AG09309 (cell line): ENCODE results near the gene HASPIN.
A peak's percentile ranks its signal among the peaks of the same experiment; 100 is the strongest.

Experiments
- DNase-seq: peaks from one replicate; pipeline ENCODE4 v3.0.0-alpha.2; 2010; ENCODE audit warnings: low read depth
- H3K4me3 ChIP-seq: 2 replicates; pipeline ENCODE4 v1.5.1; 2011; ENCODE audit warnings: mild to moderate bottlenecking, low read depth, low read length, moderate library complexity; ENCODE audit not compliant: control insufficient read depth
- CTCF ChIP-seq: IDR thresholded peaks from 2 replicates; pipeline ENCODE4 v1.5.1; 2011; ENCODE audit warnings: mild to moderate bottlenecking, low read depth, low read length, inconsistent platforms; ENCODE audit not compliant: insufficient read depth, control insufficient read depth; ENCODE audit errors: missing control alignments

HASPIN gene

GRCh38 chr17:3723556-3724377 lies at the start of gene HASPIN:
Gene HASPIN (plus strand): TSS chr17:3723903. CDS start chr17:3723936, 33 bp downstream.
- peak within 1 kb of the TSS; percentile 81 for H3K4me3 ChIP-seq
- TF ChIP-seq CTCF, result peak; percentile 34
- DNase-seq, result no peak

GRCh38 chr17:3675886-3676285 lies 47.8 kb upstream of the HASPIN start:
- no peak for TF ChIP-seq CTCF
- DNase-seq, result no peak
- no peak overlapping the region for H3K4me3 ChIP-seq

GRCh38 chr17:3678095-3678820 lies 45.4 kb upstream of the HASPIN start:
- no peak for DNase-seq
- H3K4me3 ChIP-seq, result no peak overlapping the region

GRCh38 chr17:3678821-3679530 lies 44.7 kb upstream of the HASPIN start:
- no peak for DNase-seq
- H3K4me3 ChIP-seq, result no peak overlapping the region
- TF ChIP-seq CTCF, result no peak

More at GRCh38 chr17:3678095-3678820, 45.4 kb upstream of the HASPIN start:
- no peak for TF ChIP-seq CTCF

GRCh38 chr17:3679531-3680126 lies 44.1 kb upstream of the HASPIN start:
- H3K4me3 ChIP-seq, result no peak overlapping the region
- no peak for TF ChIP-seq CTCF
- no peak for DNase-seq

GRCh38 chr17:3681057-3681456 lies 42.6 kb upstream of the HASPIN start:
- TF ChIP-seq CTCF, result no peak
- no peak for DNase-seq

More at GRCh38 chr17:3681057-3681456, 42.6 kb upstream of the HASPIN start:
- no peak overlapping the region for H3K4me3 ChIP-seq
